SK-N-SH (cell line): ENCODE data around the gene HSD11B1. TPM values are rescaled to one million over a fixed set of nuclear protein-coding genes. Genes with fewer than 3 reads are reported as not detected.
A peak's percentile ranks its signal among the peaks of the same experiment; 100 is the strongest.

Source experiments
- CTCF ChIA-PET: fragments of 300-600, 350-600 bp; formaldehyde crosslinking; extraction: SDS; loops from one replicate; lab custom pipeline; 2021; lab: Yijun Ruan, JAX
- POLR2A ChIA-PET: fragments of 350-600 bp; sonication (Branson Sonifier 250); formaldehyde crosslinking; extraction: SDS; loops from one replicate; lab custom pipeline; 2020; ENCODE audit warnings: antibody characterized with exemption, inconsistent platforms; lab: Yijun Ruan, JAX
- DNase-seq: peaks from one replicate; pipeline ENCODE4 v3.0.0; 2012
- H2AFZ ChIP-seq: fragments of 200-600 bp; sonication (generic); 2 replicates; pipeline ENCODE4 v1.8.1; 2016; ENCODE audit warnings: antibody characterized with exemption, mild to moderate bottlenecking, low read depth
- H3F3A ChIP-seq: fragments of 200-600 bp; sonication (generic); replicated peaks from 2 replicates; pipeline ENCODE3; 2016; ENCODE audit warnings: antibody characterized with exemption, mild to moderate bottlenecking; ENCODE audit not compliant: insufficient read depth
- H3K27ac ChIP-seq, 2 experiments: fragments of 200-500 bp in 1 of 2; fragments of 200-600 bp in 1 of 2; sonication (Bioruptor generic) in 1 of 2; sonication (generic), shearing (Covaris generic) in 1 of 2; 2 replicates each; pipeline versions ENCODE4 v1.5.1 to v1.6.1; 2014 to 2016; ENCODE audit warnings: low read depth in 2 of 2, inconsistent platforms in 1 of 2, low read length in 1 of 2, mild to moderate bottlenecking in 1 of 2, mixed read lengths in 1 of 2
- H3K27me3 ChIP-seq: fragments of 200-600 bp; sonication (generic), shearing (Covaris generic); 2 replicates; pipeline ENCODE4 v1.6.1; 2016; ENCODE audit warnings: mixed run types; ENCODE audit not compliant: insufficient read depth
- H3K36me3 ChIP-seq, 2 experiments: fragments of 200-500 bp in 1 of 2; fragments of 200-600 bp in 1 of 2; sonication (Bioruptor generic) in 1 of 2; sonication (generic) in 1 of 2; replicated peaks in 1 of 2; 2 replicates each; pipeline versions ENCODE3 to v1.5.1; 2014 to 2016; ENCODE audit warnings: low read length in 1 of 2, mild to moderate bottlenecking in 1 of 2; ENCODE audit not compliant: insufficient read depth in 2 of 2, control insufficient read depth in 1 of 2
- H3K4me1 ChIP-seq, 2 experiments: fragments of 200-500 bp in 1 of 2; fragments of 200-600 bp in 1 of 2; sonication (Bioruptor generic) in 1 of 2; sonication (generic), shearing (Covaris generic) in 1 of 2; 2 replicates each; pipeline versions ENCODE4 v1.5.1 to v1.6.1; 2014 to 2016; ENCODE audit warnings: low read depth in 1 of 2, low read length in 1 of 2, mixed run types in 1 of 2; ENCODE audit not compliant: insufficient read depth in 2 of 2, control insufficient read depth in 1 of 2
- H3K4me2 ChIP-seq: fragments of 200-600 bp; sonication (generic), shearing (Covaris generic); 2 replicates; pipeline ENCODE4 v1.6.1; 2017; ENCODE audit warnings: mixed run types
- H3K4me3 ChIP-seq, 2 experiments: fragments of 200-500 bp in 1 of 2; fragments of 200-600 bp in 1 of 2; sonication (Bioruptor generic) in 1 of 2; sonication (generic), shearing (Covaris generic) in 1 of 2; 2 replicates each; pipeline versions ENCODE4 v1.5.1 to v1.8.1; 2014 to 2016; ENCODE audit warnings: low read depth in 2 of 2, inconsistent platforms in 1 of 2, low read length in 1 of 2, mild to moderate bottlenecking in 1 of 2, mixed read lengths in 1 of 2, moderate library complexity in 1 of 2
- H3K79me2 ChIP-seq: fragments of 200-600 bp; sonication (generic); 2 replicates; pipeline ENCODE4 v1.8.1; 2017; ENCODE audit warnings: mild to moderate bottlenecking; ENCODE audit not compliant: insufficient read depth
- H3K9ac ChIP-seq: fragments of 200-600 bp; sonication (generic); 2 replicates; pipeline ENCODE4 v1.6.1; 2017; ENCODE audit warnings: mixed run types
- H3K9me2 ChIP-seq: fragments of 200-600 bp; sonication (generic); 2 replicates; pipeline ENCODE4 v1.6.1; 2017; ENCODE audit warnings: mixed run types
- H3K9me3 ChIP-seq: fragments of 200-600 bp; sonication (generic); 2 replicates; pipeline ENCODE4 v1.6.1; 2017; ENCODE audit warnings: mixed run types, mild to moderate bottlenecking, moderate library complexity
- H4K20me1 ChIP-seq: fragments of 200-600 bp; sonication (generic); 2 replicates; pipeline ENCODE4 v1.6.1; 2017; ENCODE audit warnings: mild to moderate bottlenecking, mixed run types; ENCODE audit not compliant: insufficient read depth
- EP300 ChIP-seq, 2 experiments: IDR thresholded peaks; 2 replicates each; pipeline versions ENCODE4 v1.4.0 to v1.6.1; 2012; ENCODE audit warnings: borderline replicate concordance in 1 of 2, low read depth in 1 of 2, low read length in 1 of 2
- EZH2phosphoT487 ChIP-seq: fragments of 200-600 bp; sonication (generic); IDR thresholded peaks from 2 replicates; pipeline ENCODE4 v1.6.1; 2017; ENCODE audit warnings: low read depth, mixed run types, mild to moderate bottlenecking, antibody characterized with exemption, moderate library complexity, borderline replicate concordance
- FOSL2 ChIP-seq: IDR thresholded peaks from 2 replicates; pipeline ENCODE4 v1.4.0; 2012; ENCODE audit warnings: low read depth, mild to moderate bottlenecking, moderate library complexity, borderline replicate concordance
- FOXJ3 ChIP-seq: sonication (generic); formaldehyde crosslinking; IDR thresholded peaks from 2 replicates; pipeline ENCODE4 v1.5.1; 2020; ENCODE audit warnings: mild to moderate bottlenecking, missing genetic modification reagents
- FOXM1 ChIP-seq: IDR thresholded peaks from 2 replicates; pipeline ENCODE4 v1.4.0; 2012; ENCODE audit warnings: low read depth, mild to moderate bottlenecking
- GABPA ChIP-seq: IDR thresholded peaks from 2 replicates; pipeline ENCODE4 v1.4.0; 2012; ENCODE audit warnings: low read depth, mild to moderate bottlenecking
- NRF1 ChIP-seq: IDR thresholded peaks from 2 replicates; pipeline ENCODE4 v1.6.1; 2012; ENCODE audit warnings: low read depth, mild to moderate bottlenecking, low read length
- POLR2AphosphoS5 ChIP-seq: IDR thresholded peaks from 2 replicates; pipeline ENCODE4 v1.6.1; 2012; ENCODE audit warnings: low read depth, low read length
- RAD21 ChIP-seq: IDR thresholded peaks from 2 replicates; pipeline ENCODE4 v1.6.1; 2012; ENCODE audit warnings: mild to moderate bottlenecking, low read length
- RCOR1 ChIP-seq: fragments of 150-350 bp; IDR thresholded peaks from 2 replicates; pipeline ENCODE4 v1.6.1; 2017; ENCODE audit warnings: antibody characterized with exemption, low read length
- RFX5 ChIP-seq: IDR thresholded peaks from 2 replicates; pipeline ENCODE4 v1.6.1; 2012; ENCODE audit warnings: mild to moderate bottlenecking, improper control_type of control experiment, low read length
- TCF12 ChIP-seq: IDR thresholded peaks from 2 replicates; pipeline ENCODE4 v1.4.0; 2012
- TEAD4 ChIP-seq: IDR thresholded peaks from 2 replicates; pipeline ENCODE4 v1.4.0; 2012; ENCODE audit warnings: mild to moderate bottlenecking, borderline replicate concordance; ENCODE audit not compliant: insufficient read depth
- YY1 ChIP-seq: IDR thresholded peaks from 2 replicates; pipeline ENCODE4 v1.4.0; 2012; ENCODE audit warnings: low read depth, mild to moderate bottlenecking
- WGBS: methylation state at CpG from one replicate; pipeline ENCODE4 v1.1.6; 2017; ENCODE audit warnings: low lambda C conversion rate; 5-methylcytosine and 5-hydroxymethylcytosine counted together
- polyA plus RNA-seq, 3 experiments: library from polyadenylated mRNA; depleted of rRNA; stranded (reverse); fragments of >200 nt; gene quantifications; 2 replicates each; pipeline ENCODE4 v1.2.3, GENCODE V29; 2012
- TF ChIP-seq, protein P1 (sequence below): IDR thresholded peaks from 2 replicates; pipeline ENCODE4 v1.4.0; 2012; ENCODE audit warnings: low read depth, borderline replicate concordance
- TF ChIP-seq, protein P2 (sequence below): fragments of 150-350 bp; IDR thresholded peaks from 2 replicates; pipeline ENCODE4 v1.6.1; 2017; ENCODE audit warnings: antibody characterized with exemption, low read length, low read depth, borderline replicate concordance
- TF ChIP-seq, protein P3 (sequence below): IDR thresholded peaks from 2 replicates; pipeline ENCODE4 v1.4.0; 2012; ENCODE audit warnings: low read depth
- TF ChIP-seq, protein P4 (sequence below): fragments of 150-350 bp; IDR thresholded peaks from 2 replicates; pipeline ENCODE4 v1.6.1; 2016; ENCODE audit warnings: mild to moderate bottlenecking, low read depth, low read length

The HSD11B1 gene
- polyA plus RNA-seq, 1 of the 3 experiments (the other 2 are of a cell fraction) = 0.23 TPM

DNA sequence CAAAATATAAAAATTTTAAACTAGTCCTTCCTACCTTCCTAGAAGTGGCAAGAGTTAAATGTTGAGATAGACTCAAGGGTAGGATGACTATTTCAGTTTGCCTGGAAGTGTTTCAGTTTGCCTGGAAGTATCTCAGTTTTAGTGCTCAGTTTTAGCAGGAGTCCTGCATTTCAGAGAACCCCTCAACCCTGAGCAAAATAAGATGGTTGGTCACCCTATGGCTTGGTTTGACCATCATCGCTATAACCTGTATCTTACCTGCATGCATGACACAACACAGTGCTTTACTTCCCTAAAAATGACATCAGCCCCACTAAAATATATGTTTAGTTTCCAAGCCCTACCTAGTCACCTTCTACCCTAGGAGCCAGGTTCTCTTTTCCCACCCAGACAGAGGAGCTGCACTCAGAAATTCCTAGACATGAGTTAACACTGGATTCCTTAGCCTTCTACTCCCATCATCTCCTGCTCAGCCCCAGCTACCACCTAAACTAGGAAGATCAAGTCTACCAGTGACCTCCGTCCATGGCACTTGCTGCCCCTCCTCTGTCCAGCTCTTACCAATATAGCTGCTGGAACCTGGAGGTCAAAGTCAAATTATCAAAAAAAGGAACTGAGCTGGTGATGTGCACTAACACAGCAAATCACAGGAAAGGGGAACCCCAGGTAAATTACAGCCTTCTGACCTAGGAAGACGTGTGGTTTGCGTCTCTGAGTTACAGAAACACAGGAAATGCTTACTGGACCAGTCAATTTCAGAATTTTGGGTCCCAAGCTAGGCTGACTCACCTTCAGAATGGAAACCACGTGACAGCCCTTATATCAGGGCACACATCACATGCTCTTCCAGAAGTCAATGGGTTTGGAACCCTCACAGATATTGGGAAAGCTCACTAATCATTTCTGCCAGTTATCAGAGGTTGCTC, 31.7 kb upstream of the HSD11B1 start:
- Histone ChIP-seq H3K9ac (no peak overlapping the region), H3K9me3 (no peaks in the 10 kb centered on the region), H2AFZ (no peak overlapping the region; the same call in 1 of the 2 replicates), H3K27ac (no peak overlapping the region; a peak in 1 of 4 replicates), H3F3A (no peaks in the 10 kb centered on the region), H3K4me2 (no peak overlapping the region; the same call in 1 of the 2 replicates), H3K4me3 (no peak overlapping the region), H3K4me1 (peaks cover 11 to 13% of the 10 kb centered on the region in 2 experiments; a peak in 3 of 4 replicates), H3K79me2 (no peaks in the 10 kb centered on the region), H3K27me3 (no peaks in the 10 kb centered on the region), H3K36me3 (no peaks in the 10 kb centered on the region), H3K9me2 (no peaks in the 10 kb centered on the region), H4K20me1 (no peaks in the 10 kb centered on the region)
- 70% methylated on average over 5 of the region's 5 CpGs for WGBS
- DNase-seq = no peak
- TF ChIP-seq FOXJ3 (CRISPR knock-in tag) (no peak), RFX5 (no peak), FOSL2 (0 out of 2 replicates have a peak, but pooled peaks have one; percentile 28), TCF12 (peak; percentile 49; the same call in 1 of the 2 replicates), YY1 (no peak)
- TF ChIP-seq, protein P1, sequence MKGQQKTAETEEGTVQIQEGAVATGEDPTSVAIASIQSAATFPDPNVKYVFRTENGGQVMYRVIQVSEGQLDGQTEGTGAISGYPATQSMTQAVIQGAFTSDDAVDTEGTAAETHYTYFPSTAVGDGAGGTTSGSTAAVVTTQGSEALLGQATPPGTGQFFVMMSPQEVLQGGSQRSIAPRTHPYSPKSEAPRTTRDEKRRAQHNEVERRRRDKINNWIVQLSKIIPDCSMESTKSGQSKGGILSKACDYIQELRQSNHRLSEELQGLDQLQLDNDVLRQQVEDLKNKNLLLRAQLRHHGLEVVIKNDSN = peak; percentile 68; the same call in 1 of the 2 replicates
- TF ChIP-seq, protein P2, sequence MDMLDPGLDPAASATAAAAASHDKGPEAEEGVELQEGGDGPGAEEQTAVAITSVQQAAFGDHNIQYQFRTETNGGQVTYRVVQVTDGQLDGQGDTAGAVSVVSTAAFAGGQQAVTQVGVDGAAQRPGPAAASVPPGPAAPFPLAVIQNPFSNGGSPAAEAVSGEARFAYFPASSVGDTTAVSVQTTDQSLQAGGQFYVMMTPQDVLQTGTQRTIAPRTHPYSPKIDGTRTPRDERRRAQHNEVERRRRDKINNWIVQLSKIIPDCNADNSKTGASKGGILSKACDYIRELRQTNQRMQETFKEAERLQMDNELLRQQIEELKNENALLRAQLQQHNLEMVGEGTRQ = no peak
- CTCF ChIA-PET = interaction anchor here (0.9 to 5.9 kb wide), 8 partner anchors 9 to 97 kb away, joined by 3 to 34 read pairs (median 3); no protein-coding TSS in a partner anchor
- POLR2A ChIA-PET = no interaction called here

DNA sequence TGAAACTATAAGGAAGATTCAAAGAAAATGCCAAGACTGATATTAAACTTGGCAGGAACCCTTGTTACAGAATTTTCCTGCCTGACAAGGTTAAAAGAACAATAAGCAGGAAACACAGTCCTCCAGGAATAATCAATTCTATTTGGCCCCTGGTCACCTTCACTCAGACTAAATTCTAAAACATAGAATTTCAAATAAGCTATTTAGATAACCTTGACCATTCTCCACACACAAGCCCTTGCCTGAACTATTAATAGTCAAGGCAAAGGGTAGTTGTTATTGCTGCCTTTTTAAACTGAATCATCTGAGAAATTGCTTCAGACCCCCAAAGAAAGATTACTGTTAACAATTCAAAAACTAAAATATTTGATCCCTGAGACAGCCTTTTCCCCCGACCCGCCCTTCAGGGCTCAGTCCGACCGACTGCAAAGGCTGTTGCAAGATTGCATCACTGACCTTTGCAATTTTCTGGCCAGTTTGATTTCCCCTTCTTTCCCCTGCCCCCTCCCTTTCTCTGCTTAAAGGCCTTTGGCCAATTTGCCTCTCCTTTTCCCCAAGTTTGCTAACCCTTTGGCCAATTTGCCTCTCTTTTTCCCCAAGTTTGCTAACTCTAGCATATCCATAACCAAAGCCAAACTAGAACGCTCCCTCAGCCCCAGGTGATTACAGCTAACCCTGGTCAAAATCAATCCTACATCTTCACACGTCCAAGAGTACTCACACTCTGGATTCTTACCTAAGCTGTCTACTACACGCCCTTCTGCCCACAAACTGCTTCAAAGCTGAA, 30.8 kb upstream of the HSD11B1 start:
- H3K9me2 ChIP-seq = no peaks in the 10 kb centered on the region
- ChIA-PET POLR2A (no interaction called here), CTCF (interaction anchor here (0.9 to 5.9 kb wide), 5 partner anchors 9 to 97 kb away, joined by 3 to 34 read pairs (median 3); partner anchors contain the start of gene CAMK1G)
- no peak overlapping the region; the same call in 1 of the 2 replicates for H2AFZ ChIP-seq
- H3K9me3 ChIP-seq = no peaks in the 10 kb centered on the region
- H3K4me3 ChIP-seq = no peak overlapping the region
- no peaks in the 10 kb centered on the region for H3K36me3 ChIP-seq
- H3K9ac ChIP-seq = no peak overlapping the region
- no peaks in the 10 kb centered on the region for H3K27me3 ChIP-seq
- H3K4me1 ChIP-seq = peaks cover 11 to 13% of the 10 kb centered on the region in 2 experiments; a peak in 3 of 4 replicates
- no peak overlapping the region for H3K27ac ChIP-seq
- no peaks in the 10 kb centered on the region for H3K79me2 ChIP-seq
- no peak overlapping the region; the same call in 1 of the 2 replicates for H3K4me2 ChIP-seq
- WGBS = 91% methylated on average over 7 of the region's 7 CpGs
- no peaks in the 10 kb centered on the region for H4K20me1 ChIP-seq
- DNase-seq = no peak
- no peaks in the 10 kb centered on the region for H3F3A ChIP-seq
- TF ChIP-seq RCOR1 (no peak), RAD21 (no peak), GABPA (no peak), FOXM1 (no peak), TCF12 (no peak), POLR2AphosphoS5 (no peak), NRF1 (no peak), TEAD4 (no peak), EZH2phosphoT487 (no peak), EP300 (IDR thresholded peaks at IDR 0.05; ENCODE audit: borderline replicate concordance in 1 of 2, low read depth in 1 of 2, low read length in 1 of 2) (no peak), FOSL2 (no peak)
- TF ChIP-seq, protein P3, sequence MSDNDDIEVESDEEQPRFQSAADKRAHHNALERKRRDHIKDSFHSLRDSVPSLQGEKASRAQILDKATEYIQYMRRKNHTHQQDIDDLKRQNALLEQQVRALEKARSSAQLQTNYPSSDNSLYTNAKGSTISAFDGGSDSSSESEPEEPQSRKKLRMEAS = no peak
- TF ChIP-seq, protein P4, sequence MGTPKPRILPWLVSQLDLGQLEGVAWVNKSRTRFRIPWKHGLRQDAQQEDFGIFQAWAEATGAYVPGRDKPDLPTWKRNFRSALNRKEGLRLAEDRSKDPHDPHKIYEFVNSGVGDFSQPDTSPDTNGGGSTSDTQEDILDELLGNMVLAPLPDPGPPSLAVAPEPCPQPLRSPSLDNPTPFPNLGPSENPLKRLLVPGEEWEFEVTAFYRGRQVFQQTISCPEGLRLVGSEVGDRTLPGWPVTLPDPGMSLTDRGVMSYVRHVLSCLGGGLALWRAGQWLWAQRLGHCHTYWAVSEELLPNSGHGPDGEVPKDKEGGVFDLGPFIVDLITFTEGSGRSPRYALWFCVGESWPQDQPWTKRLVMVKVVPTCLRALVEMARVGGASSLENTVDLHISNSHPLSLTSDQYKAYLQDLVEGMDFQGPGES = no peak
- TF ChIP-seq, protein P2 = no peak
